ENCODE data around the gene LSM4. TPM values are rescaled to one million over a fixed set of nuclear protein-coding genes. Genes with fewer than 3 reads are reported as not detected.
A peak's percentile ranks its signal among the peaks of the same experiment; 100 is the strongest.

LSM4 gene
- total and polyA plus RNA-seq, 2 of the 13 experiments (the other 11 are each of a cell fraction or from before 2014, with no cell fraction given): 65.8 to 166 TPM

DNA sequence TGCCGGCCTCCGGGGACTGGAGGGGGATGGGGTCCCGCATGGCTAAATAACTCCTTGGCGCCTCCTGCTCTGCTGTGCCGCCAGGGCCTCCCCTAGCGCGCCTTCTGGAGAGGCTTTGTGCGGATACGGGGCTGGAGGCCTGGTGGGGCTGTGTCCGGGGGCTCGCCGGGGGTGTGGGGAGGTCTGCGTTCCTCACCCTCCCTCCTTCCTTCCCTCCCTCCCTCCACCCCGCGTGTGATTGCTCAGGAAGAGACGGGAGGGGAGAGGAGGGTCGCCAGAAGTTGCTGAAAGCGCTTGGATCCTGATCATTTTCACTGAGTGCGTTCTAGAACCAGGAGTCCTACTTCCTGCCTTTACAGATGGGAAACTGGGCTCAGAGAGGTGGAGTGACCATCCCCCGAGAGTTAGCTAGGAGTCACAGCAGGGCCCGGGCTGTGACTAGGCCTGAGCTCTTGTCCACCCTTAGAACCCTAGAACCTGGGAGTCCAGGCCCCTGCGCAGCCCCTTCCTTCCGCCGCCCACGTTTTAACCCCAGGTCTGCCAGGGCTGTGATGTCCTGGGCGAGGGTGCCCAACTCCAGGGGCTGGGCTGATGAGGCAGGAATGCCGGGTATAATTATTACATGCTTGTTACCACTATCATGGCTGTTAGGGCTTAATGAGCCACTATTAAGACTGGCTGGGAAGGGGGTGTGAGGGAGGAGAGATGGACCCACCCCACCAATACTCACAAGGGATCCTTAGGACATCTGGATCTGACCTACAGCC, 40.7 kb downstream of the LSM4 start (continued):
- TF ChIP-seq KDM3A (CRISPR knock-in tag; IDR thresholded peaks at IDR 0.05; ENCODE audit: low read depth): 0 out of 2 replicates have a peak, but pooled peaks have one; percentile 19
- TF ChIP-seq ZNF383 (CRISPR knock-in tag; IDR thresholded peaks at IDR 0.05; ENCODE audit: borderline replicate concordance): 0 out of 2 replicates have a peak, but pooled peaks have one; percentile 59
- 0 out of 2 replicates have a peak, but pooled peaks have one; percentile 6 for TF ChIP-seq STAG1 (CRISPR knock-in tag; IDR thresholded peaks at IDR 0.05)
- no peak for TF ChIP-seq THAP7 (CRISPR knock-in tag; IDR thresholded peaks at IDR 0.05)
- no peak; the same call in 1 of the 2 replicates for TF ChIP-seq ARNTL (CRISPR knock-in tag; IDR thresholded peaks at IDR 0.05)
- peak; percentile 48 for TF ChIP-seq ZFY (CRISPR knock-in tag; IDR thresholded peaks at IDR 0.05)
- peak; percentile 78; the same call in 1 of the 2 replicates for TF ChIP-seq IRF1 (CRISPR knock-in tag; IDR thresholded peaks at IDR 0.05; ENCODE audit: low read depth)
- 0 out of 2 replicates have a peak, but pooled peaks have one; percentile 56 for TF ChIP-seq ZNF333 (CRISPR knock-in tag; IDR thresholded peaks at IDR 0.05; ENCODE audit: borderline replicate concordance)
- peak; percentile 34 for TF ChIP-seq ASH2L (IDR thresholded peaks at IDR 0.05; ENCODE audit: insufficient read length, low read depth, low read length)
- 0 out of 2 replicates have a peak, but pooled peaks have one; percentile 23 for TF ChIP-seq MIER3 (CRISPR knock-in tag; IDR thresholded peaks at IDR 0.05; ENCODE audit: borderline replicate concordance)
- peak; percentile 94; the same call in 1 of the 2 replicates for TF ChIP-seq ZNF746 (CRISPR knock-in tag; IDR thresholded peaks at IDR 0.05)
- TF ChIP-seq, protein P1, sequence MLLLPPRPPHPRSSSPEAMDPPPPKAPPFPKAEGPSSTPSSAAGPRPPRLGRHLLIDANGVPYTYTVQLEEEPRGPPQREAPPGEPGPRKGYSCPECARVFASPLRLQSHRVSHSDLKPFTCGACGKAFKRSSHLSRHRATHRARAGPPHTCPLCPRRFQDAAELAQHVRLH (CRISPR knock-in tag; IDR thresholded peaks at IDR 0.05; ENCODE audit: borderline replicate concordance, low read depth): no peak
- TF ChIP-seq HNRNPL (IDR thresholded peaks at IDR 0.05; ENCODE audit: low read depth, low read length): 0 out of 2 replicates have a peak, but pooled peaks have one; percentile 51
- 0 out of 2 replicates have a peak, but pooled peaks have one; percentile 29 for TF ChIP-seq HMG20A (CRISPR knock-in tag; IDR thresholded peaks at IDR 0.05; ENCODE audit: borderline replicate concordance)
- TF ChIP-seq TBX2 (CRISPR knock-in tag; IDR thresholded peaks at IDR 0.05; ENCODE audit: borderline replicate concordance): peak; percentile 46; the same call in 1 of the 2 replicates
- 0 out of 2 replicates have a peak, but pooled peaks have one; percentile 57 for TF ChIP-seq CSRNP2 (CRISPR knock-in tag; conservative IDR thresholded peaks at IDR 0.05; ENCODE audit: low read depth)
- TF ChIP-seq SPEN (CRISPR knock-in tag; IDR thresholded peaks at IDR 0.05; ENCODE audit: low read depth): peak; percentile 31
- no peak for TF ChIP-seq PAWR (CRISPR knock-in tag; IDR thresholded peaks at IDR 0.05; ENCODE audit: borderline replicate concordance)
- 0 out of 2 replicates have a peak, but pooled peaks have one; percentile 36 for TF ChIP-seq AHDC1 (CRISPR knock-in tag; IDR thresholded peaks at IDR 0.05; ENCODE audit: borderline replicate concordance)
